ENCODE results near the gene ERCC6L.
A peak's percentile ranks its signal among the peaks of the same experiment; 100 is the strongest.

ERCC6L gene

GRCh38 chrX:72201836-72202536 lies 36.8 kb downstream of the ERCC6L start:
- TF ChIP-seq CTCF (IDR thresholded peaks at IDR 0.05; ENCODE audit: insufficient read depth, low read length) (no peak), REST (IDR thresholded peaks at IDR 0.05; ENCODE audit: insufficient replicate concordance, low read depth) (no peak), SPI1 (IDR thresholded peaks at IDR 0.05; ENCODE audit: borderline replicate concordance, low read depth) (no peak), POLR2AphosphoS5 (IDR thresholded peaks at IDR 0.05; ENCODE audit: low read depth) (no peak), GABPA (IDR thresholded peaks at IDR 0.05; ENCODE audit: low read depth) (no peak)
- Histone ChIP-seq H3K27me3 (ENCODE audit: insufficient read depth, poor library complexity, severe bottlenecking) (no peaks in the 10 kb centered on the region), H3K27ac (replicated peaks) (no peak overlapping the region), H3K4me3 (replicated peaks; ENCODE audit: insufficient read depth, low read length) (no peak overlapping the region)
- DNase-seq (ENCODE audit: low read depth in 1 of 2, low spot score in 1 of 2): no peak

- TF ChIP-seq POLR2AphosphoS5 (IDR thresholded peaks at IDR 0.05; ENCODE audit: low read depth) (no peak), GABPA (IDR thresholded peaks at IDR 0.05; ENCODE audit: low read depth) (no peak), SPI1 (IDR thresholded peaks at IDR 0.05; ENCODE audit: borderline replicate concordance, low read depth) (no peak), CTCF (IDR thresholded peaks at IDR 0.05; ENCODE audit: insufficient read depth, low read length) (no peak), REST (IDR thresholded peaks at IDR 0.05; ENCODE audit: insufficient replicate concordance, low read depth) (no peak)
- Histone ChIP-seq H3K4me3 (replicated peaks; ENCODE audit: insufficient read depth, low read length) (no peak overlapping the region), H3K27me3 (ENCODE audit: insufficient read depth, poor library complexity, severe bottlenecking) (no peaks in the 10 kb centered on the region), H3K27ac (replicated peaks) (no peak overlapping the region)
- no peak for DNase-seq (ENCODE audit: low read depth in 1 of 2, low spot score in 1 of 2)
These were observed 55.9 kb downstream of the ERCC6L start for GRCh38 chrX:72182924-72183323.

- Histone ChIP-seq H3K27ac (replicated peaks) (peak within 1 kb of the TSS; percentile 91), H3K4me3 (replicated peaks; ENCODE audit: insufficient read depth, low read length) (peak within 1 kb of the TSS; percentile 87), H3K27me3 (ENCODE audit: insufficient read depth, poor library complexity, severe bottlenecking) (no peaks in the 10 kb centered on the region)
- DNase-seq (ENCODE audit: low read depth in 1 of 2, low spot score in 1 of 2): peak; percentile 84 to 95
- TF ChIP-seq CTCF (IDR thresholded peaks at IDR 0.05; ENCODE audit: insufficient read depth, low read length): no peak
- TF ChIP-seq REST (IDR thresholded peaks at IDR 0.05; ENCODE audit: insufficient replicate concordance, low read depth): no peak
- TF ChIP-seq SPI1 (IDR thresholded peaks at IDR 0.05; ENCODE audit: borderline replicate concordance, low read depth): peak; percentile 31; the same call in 1 of the 2 replicates
- peak; percentile 44; the same call in 1 of the 2 replicates for TF ChIP-seq POLR2AphosphoS5 (IDR thresholded peaks at IDR 0.05; ENCODE audit: low read depth)
- no peak for TF ChIP-seq GABPA (IDR thresholded peaks at IDR 0.05; ENCODE audit: low read depth)
These were observed 57.4 kb downstream of the ERCC6L start, which contains the start of gene PIN4 for GRCh38 chrX:72181178-72182125. TSS of gene PIN4 (plus strand) at chrX:72181757. CDS start at chrX:72181786, 29 bp downstream.
